Measurements from ENCODE around the gene NCKAP5. TPM values are rescaled to one million over a fixed set of nuclear protein-coding genes. Genes with fewer than 3 reads are reported as not detected.

The NCKAP5 gene
- polyA plus RNA-seq, 3 donors: not detected

- Mint-ChIP-seq H3K27me3 (ENCODE audit: low read depth in 3 of 3) (no peaks in the 10 kb centered on the region), H3K9me3 (peaks cover 0 to 3% (median 2%) of the 10 kb centered on the region in 7 donors), H3K36me3 (no peaks in the 10 kb centered on the region), H3K27ac (no peak overlapping the region), H3K4me3 (no peak overlapping the region), H3K4me1 (no peaks in the 10 kb centered on the region)
- no peak for DNase-seq
- Histone ChIP-seq H3K9me3 (replicated peaks in 1 of 2; ENCODE audit: control insufficient read depth in 1 of 2, insufficient read depth in 1 of 2, low read length in 2 of 2) (no peaks in the 10 kb centered on the region), H3K27me3 (ENCODE audit: control insufficient read depth in 2 of 2, insufficient read depth in 2 of 2, low read length in 2 of 2) (no peaks in the 10 kb centered on the region), H2AFZ (ENCODE audit: insufficient read depth, low read depth, low read length, poor library complexity, severe bottlenecking) (no peak overlapping the region), H4K20me1 (ENCODE audit: insufficient read depth, low read length) (no peaks in the 10 kb centered on the region), H3K36me3 (replicated peaks in 1 of 2; ENCODE audit: control insufficient read depth in 1 of 2, insufficient read depth in 2 of 2, low read length in 2 of 2) (no peaks in the 10 kb centered on the region), H3K27ac (ENCODE audit: low read depth in 1 of 2, low read length in 2 of 2) (no peak overlapping the region), H3K4me1 (ENCODE audit: control insufficient read depth in 1 of 2, insufficient read depth in 2 of 2, low read length in 2 of 2) (no peaks in the 10 kb centered on the region), H3K4me3 (replicated peaks in 1 of 3; ENCODE audit: low read depth in 2 of 3, low read length in 3 of 3) (no peak overlapping the region), H3K9ac (ENCODE audit: insufficient read depth, low read length, poor library complexity, severe bottlenecking) (no peak overlapping the region), H3K4me2 (replicated peaks; ENCODE audit: extremely low read depth, low read length, poor library complexity, severe bottlenecking) (no peak overlapping the region), H3K79me2 (ENCODE audit: insufficient read depth, low read length) (no peaks in the 10 kb centered on the region)
- no peak for TF ChIP-seq CTCF (IDR thresholded peaks at IDR 0.05)
- intact Hi-C loops (cut with micrococcal nuclease): no loop called here
These were observed 225.3 kb downstream of the NCKAP5 start for GRCh38 chr2:133343018-133343352.

- Histone ChIP-seq H3K4me2 (replicated peaks; ENCODE audit: extremely low read depth, low read length, poor library complexity, severe bottlenecking) (no peak overlapping the region), H2AFZ (ENCODE audit: insufficient read depth, low read depth, low read length, poor library complexity, severe bottlenecking) (no peak overlapping the region), H3K79me2 (ENCODE audit: insufficient read depth, low read length) (no peaks in the 10 kb centered on the region), H3K36me3 (replicated peaks in 1 of 2; ENCODE audit: control insufficient read depth in 1 of 2, insufficient read depth in 2 of 2, low read length in 2 of 2) (no peaks in the 10 kb centered on the region), H3K4me3 (replicated peaks in 1 of 3; ENCODE audit: low read depth in 2 of 3, low read length in 3 of 3) (no peak overlapping the region), H3K9me3 (replicated peaks in 1 of 2; ENCODE audit: control insufficient read depth in 1 of 2, insufficient read depth in 1 of 2, low read length in 2 of 2) (no peaks in the 10 kb centered on the region), H3K4me1 (ENCODE audit: control insufficient read depth in 1 of 2, insufficient read depth in 2 of 2, low read length in 2 of 2) (no peaks in the 10 kb centered on the region), H3K27me3 (ENCODE audit: control insufficient read depth in 2 of 2, insufficient read depth in 2 of 2, low read length in 2 of 2) (no peaks in the 10 kb centered on the region), H3K9ac (ENCODE audit: insufficient read depth, low read length, poor library complexity, severe bottlenecking) (no peak overlapping the region), H4K20me1 (ENCODE audit: insufficient read depth, low read length) (no peaks in the 10 kb centered on the region), H3K27ac (ENCODE audit: low read depth in 1 of 2, low read length in 2 of 2) (no peak overlapping the region)
- Mint-ChIP-seq H3K27me3 (ENCODE audit: low read depth in 3 of 3) (no peaks in the 10 kb centered on the region), H3K9me3 (peaks cover 0 to 3% (median 2%) of the 10 kb centered on the region in 7 donors), H3K4me1 (no peaks in the 10 kb centered on the region), H3K4me3 (no peak overlapping the region), H3K27ac (no peak overlapping the region), H3K36me3 (no peaks in the 10 kb centered on the region)
- intact Hi-C loops (cut with micrococcal nuclease): no loop called here
- no CpG with 5 or more reads among the region's 2 CpGs for WGBS (ENCODE audit: insufficient coverage)
- DNase-seq: no peak
- no peak for TF ChIP-seq CTCF (IDR thresholded peaks at IDR 0.05)
These were observed 225.8 kb downstream of the NCKAP5 start for GRCh38 chr2:133342286-133343017.
